ENCODE measurements around the gene SLC33A1. TPM values are rescaled to one million over a fixed set of nuclear protein-coding genes. Genes with fewer than 3 reads are reported as not detected.

SLC33A1 gene
- total and polyA plus RNA-seq, 2 experiments from 2014 or later = 12.5 to 33.5 TPM

GRCh38 chr3:155884292-155884691 lies 30.1 kb upstream of the SLC33A1 start (continued):
- TF ChIP-seq REST (IDR thresholded peaks at IDR 0.05; ENCODE audit: unreplicated experiment) (no peak), NANOG (IDR thresholded peaks at IDR 0.05; ENCODE audit: borderline replicate concordance) (no peak), CTCF (conservative IDR thresholded peaks at IDR 0.05; ENCODE audit: low read depth in 2 of 2) (no peak), POLR2AphosphoS5 (IDR thresholded peaks at IDR 0.05; ENCODE audit: low read depth) (no peak), ZNF331 (CRISPR knock-in tag; IDR thresholded peaks at IDR 0.05; ENCODE audit: low read depth) (no peak)

- Histone ChIP-seq H3K4me1 (ENCODE audit: insufficient read depth) (peaks cover 11% of the 10 kb centered on the region), H3K27ac (ENCODE audit: low read depth) (no peak overlapping the region), H3K4me2 (no peak overlapping the region), H4K20me1 (replicated peaks; ENCODE audit: insufficient read depth) (peaks cover 50% of the 10 kb centered on the region), H3K4me3 (no peak overlapping the region), H3K9me2 (ENCODE audit: insufficient read depth) (no peaks in the 10 kb centered on the region), H2AFZ (no peak overlapping the region), H3K79me2 (replicated peaks; ENCODE audit: insufficient read depth) (peaks cover 100% of the 10 kb centered on the region), H3F3A (replicated peaks; ENCODE audit: low read depth) (no peaks in the 10 kb centered on the region), H3K27me3 (ENCODE audit: insufficient read depth) (no peaks in the 10 kb centered on the region), H3K36me3 (ENCODE audit: insufficient read depth) (no peaks in the 10 kb centered on the region)
- ATAC-seq = no peak
- DNase-seq (ENCODE audit: low spot score) = no peak
- H3K36me3 Mint-ChIP-seq (ENCODE audit: low read depth) = no peaks in the 10 kb centered on the region
- H3K27ac Mint-ChIP-seq = no peak overlapping the region
- H3K9me3 Mint-ChIP-seq = no peaks in the 10 kb centered on the region
- no peak overlapping the region for H3K4me3 Mint-ChIP-seq
- H3K27me3 Mint-ChIP-seq (ENCODE audit: insufficient read depth, low read depth, poor library complexity) = peaks cover 4% of the 10 kb centered on the region
- H3K4me1 Mint-ChIP-seq = peaks cover 33% of the 10 kb centered on the region
- TF ChIP-seq REST (IDR thresholded peaks at IDR 0.05; ENCODE audit: unreplicated experiment) (no peak), JUNB (IDR thresholded peaks at IDR 0.05; ENCODE audit: unreplicated experiment) (no peak), EZH2 (IDR thresholded peaks at IDR 0.05; ENCODE audit: low read depth, unreplicated experiment) (no peak), ZNF114 (CRISPR knock-in tag; IDR thresholded peaks at IDR 0.05) (no peak), POLR2AphosphoS5 (IDR thresholded peaks at IDR 0.05; ENCODE audit: low read depth) (no peak), CREB1 (CRISPR knock-in tag; IDR thresholded peaks at IDR 0.05; ENCODE audit: low read depth) (no peak), EZH2phosphoT487 (IDR thresholded peaks at IDR 0.05; ENCODE audit: unreplicated experiment) (no peak), CTCF (conservative IDR thresholded peaks at IDR 0.05; ENCODE audit: low read depth in 2 of 2) (no peak), STAT1 (IDR thresholded peaks at IDR 0.05; ENCODE audit: unreplicated experiment) (no peak), ZNF331 (CRISPR knock-in tag; IDR thresholded peaks at IDR 0.05; ENCODE audit: low read depth) (no peak), NANOG (IDR thresholded peaks at IDR 0.05; ENCODE audit: borderline replicate concordance) (no peak)
Measured at GRCh38 chr3:155880286-155880685, 26.1 kb upstream of the SLC33A1 start.

All from GM23338 (cell line).